T-helper 2 cell treated with Interferon-gamma antibody and Interleukin-4, amounts not matched to agents 100 ng/mL and 5 ng/mL, for 36 hours (primary cell): Measurements from ENCODE around the gene OR9Q1. TPM values are rescaled to one million over a fixed set of nuclear protein-coding genes. Genes with fewer than 3 reads are reported as not detected.
"Not testable (repeated sequence)": the region's sequence is repeated elsewhere in the genome, so short reads cannot be mapped to it uniquely, and the experiment has no call there.

ENCODE experiments used
- intact Hi-C: fragments of 100-400 bp; cut with micrococcal nuclease; formaldehyde crosslinking; loops from one replicate; pipeline ENCODE4 v1.15.1; 2023
- total RNA-seq: library from RNA; stranded (reverse); gene quantifications from 2 replicates; pipeline ENCODE4 v1.2.3, GENCODE V29; 2022

OR9Q1 gene
- total RNA-seq, 1 donor from 2014 or later = not detected

DNA sequence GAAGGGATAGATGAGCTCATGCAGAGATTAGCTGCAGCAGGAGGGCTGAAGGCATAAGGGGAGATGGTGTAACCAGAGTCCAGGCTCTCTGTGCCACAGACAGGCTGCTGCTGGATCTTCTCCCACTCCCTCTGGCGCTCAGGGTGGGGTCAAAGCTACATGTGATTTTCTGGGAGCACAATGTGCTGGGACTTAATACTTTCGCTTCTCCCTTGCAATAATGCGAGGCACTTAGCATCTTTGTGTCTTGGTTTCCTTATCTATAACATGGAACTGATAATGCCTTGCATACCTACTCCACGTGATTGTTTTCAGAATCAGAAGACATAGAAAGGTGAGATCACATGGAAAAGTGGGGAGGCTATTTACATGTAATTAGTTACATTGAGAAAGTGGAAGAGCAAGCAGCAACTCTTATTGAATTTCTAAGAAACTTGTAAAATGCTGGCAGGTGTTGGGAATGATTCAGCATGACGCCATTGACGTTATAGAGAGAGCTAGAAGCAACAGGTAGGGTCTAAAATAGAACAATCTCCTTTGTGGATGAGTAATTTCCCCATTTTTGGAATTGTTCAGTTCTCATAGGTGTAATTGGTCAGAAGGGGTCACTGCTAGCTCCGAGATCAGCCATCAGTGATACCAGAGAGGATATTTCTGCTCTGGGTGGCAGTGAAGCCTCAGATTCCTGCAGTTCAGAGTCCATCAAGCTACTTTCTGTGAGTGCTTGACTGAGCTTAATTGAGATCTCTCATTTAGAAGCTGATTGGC is 109.8 kb downstream of the OR9Q1 start:
- intact Hi-C loops = no loop called here

DNA sequence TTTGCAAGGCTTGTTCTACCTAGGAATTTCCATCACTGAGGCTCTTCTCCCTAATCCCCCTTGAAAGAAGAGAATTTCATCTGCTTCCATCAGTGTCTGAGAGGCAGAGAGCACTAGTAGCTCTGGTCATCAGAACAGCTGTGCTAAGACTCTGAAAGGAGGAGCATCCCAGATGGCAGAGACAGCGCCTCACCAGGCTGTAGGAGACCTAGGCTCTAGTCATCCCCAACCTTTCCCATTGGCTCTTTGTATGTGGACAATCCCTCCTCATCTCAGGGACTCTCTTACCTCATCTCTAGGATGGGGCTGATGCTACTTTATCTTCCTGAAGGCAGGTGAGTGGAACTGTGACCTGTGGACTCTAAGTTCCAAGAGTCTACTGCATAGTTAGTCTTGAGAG is 110.5 kb downstream of the OR9Q1 start:
- intact Hi-C loops = no loop called here

DNA sequence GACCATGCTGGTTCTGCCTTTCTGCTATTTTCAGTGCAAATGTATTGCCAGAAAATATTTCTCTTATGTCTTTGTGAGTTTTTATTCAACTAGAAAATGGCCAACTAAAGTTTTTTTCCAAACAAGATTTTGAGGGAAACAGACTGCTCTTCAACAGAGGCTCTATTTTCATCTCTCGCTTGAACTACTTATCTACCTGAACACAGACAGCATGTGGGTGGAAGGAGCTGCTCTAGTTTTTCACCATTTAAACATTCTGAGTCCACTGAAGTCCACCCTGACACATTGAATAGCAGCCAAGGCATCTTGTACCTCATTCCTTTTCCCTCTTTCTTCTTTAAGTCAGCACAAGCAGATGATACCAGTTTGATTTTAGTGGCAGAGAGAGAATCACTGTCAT is 111.5 kb downstream of the OR9Q1 start:
- intact Hi-C loops = no loop called here

DNA sequence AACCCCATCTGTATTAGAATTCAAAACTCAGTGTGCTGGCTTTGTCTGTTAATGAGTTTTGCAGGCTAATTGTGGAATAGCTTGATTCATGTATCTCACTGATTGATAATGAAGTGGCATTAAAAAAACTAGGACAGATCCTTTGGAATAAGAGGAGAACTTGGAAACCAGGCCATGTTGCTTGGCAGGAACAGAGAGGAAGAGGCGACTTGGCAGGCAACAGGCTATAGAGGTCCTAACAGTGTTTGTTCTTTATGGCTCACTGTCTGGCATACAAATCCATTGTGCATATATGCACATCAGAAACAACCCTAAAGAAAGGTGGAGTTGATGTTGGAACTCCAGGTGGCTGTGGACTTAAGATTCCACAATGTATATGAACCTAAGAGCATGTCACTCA is 119.1 kb downstream of the OR9Q1 start:
- intact Hi-C loops = no loop called here

DNA sequence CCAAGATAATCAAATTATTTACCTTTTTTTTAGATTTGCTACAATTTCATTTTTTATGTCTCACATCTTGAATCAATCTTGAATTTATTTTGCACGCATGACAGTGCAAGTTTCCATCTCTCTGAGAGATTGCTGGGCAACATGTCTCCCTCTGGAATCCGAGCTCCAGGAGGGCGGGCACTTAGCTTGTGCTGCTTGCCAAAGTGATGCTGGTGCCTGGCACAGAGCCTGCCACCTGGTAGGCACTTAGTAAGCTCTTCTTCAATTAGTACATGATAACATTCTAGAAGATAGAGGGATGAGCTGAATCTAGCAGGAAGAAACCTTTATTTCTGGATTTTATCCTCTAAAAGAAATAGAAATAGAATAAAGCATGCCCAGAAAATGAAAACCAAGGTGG is 129.1 kb downstream of the OR9Q1 start:
- intact Hi-C loops = no loop called here

DNA sequence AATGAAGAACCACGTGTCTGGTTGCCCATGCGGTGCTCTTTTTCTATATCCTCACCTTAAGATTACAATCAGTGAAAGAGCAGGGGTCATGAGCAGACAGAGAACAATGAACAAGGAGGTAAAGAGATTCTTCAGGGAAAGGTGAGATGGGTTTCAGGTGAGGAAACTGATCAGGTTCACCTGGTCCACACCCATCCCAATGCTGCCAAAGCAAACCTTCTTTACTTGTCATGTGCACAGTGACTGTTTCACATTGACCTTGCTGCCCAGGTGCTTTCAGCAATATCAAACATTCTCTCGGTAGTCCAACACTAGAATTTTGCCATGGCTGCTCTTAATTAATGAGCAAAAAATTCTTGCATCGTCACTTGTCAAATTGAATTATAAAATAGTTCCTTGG is 140.7 kb downstream of the OR9Q1 start:
- intact Hi-C loops = no loop called here

DNA sequence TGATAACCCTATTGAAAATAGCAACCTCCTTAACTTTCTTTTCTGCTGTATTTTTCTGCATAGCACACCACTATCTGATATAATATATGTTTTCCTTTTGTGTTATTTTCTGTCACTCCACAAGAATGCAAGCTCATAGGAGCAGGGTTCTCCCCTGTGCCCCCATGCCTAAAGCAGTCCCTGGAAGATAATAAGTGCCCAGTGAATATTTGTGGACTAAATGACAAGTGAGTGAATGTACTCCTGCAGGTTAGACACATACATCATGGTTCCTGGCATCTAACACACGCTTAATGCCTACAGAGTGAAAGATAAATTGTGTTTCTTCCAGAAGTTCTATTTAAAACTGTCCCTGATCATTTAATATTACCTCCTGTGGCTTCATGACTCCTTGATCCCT is 141.3 kb downstream of the OR9Q1 start:
- intact Hi-C loops = no loop called here

DNA sequence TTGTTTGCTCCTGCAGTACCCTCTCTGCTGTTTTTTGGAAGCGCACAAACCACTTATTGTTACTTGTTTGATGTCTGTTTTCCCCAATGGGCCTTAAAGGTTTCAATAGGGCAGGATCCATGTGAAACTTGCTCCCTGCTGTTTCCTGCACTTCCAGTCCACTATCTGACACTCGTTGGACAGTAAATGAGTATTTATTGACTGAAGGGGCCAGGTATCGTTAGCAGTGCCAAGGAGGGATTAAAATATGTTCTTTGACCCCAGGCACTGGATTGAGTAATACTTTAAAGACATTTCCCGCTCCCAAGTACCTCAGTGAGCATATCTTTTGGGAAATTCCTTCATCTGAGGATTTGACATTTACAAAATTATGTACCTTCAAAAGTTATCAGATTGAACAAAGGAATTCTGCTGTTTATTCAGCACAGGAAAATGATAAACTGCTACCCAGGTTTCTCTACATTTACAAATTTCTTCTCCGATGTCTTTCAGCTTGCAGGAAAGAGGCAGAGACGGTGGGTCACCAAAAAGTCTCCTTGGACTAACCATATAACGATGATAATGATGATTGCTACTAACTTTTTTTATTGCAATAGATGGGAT is 141.9 kb downstream of the OR9Q1 start:
- intact Hi-C loops = no loop called here

DNA sequence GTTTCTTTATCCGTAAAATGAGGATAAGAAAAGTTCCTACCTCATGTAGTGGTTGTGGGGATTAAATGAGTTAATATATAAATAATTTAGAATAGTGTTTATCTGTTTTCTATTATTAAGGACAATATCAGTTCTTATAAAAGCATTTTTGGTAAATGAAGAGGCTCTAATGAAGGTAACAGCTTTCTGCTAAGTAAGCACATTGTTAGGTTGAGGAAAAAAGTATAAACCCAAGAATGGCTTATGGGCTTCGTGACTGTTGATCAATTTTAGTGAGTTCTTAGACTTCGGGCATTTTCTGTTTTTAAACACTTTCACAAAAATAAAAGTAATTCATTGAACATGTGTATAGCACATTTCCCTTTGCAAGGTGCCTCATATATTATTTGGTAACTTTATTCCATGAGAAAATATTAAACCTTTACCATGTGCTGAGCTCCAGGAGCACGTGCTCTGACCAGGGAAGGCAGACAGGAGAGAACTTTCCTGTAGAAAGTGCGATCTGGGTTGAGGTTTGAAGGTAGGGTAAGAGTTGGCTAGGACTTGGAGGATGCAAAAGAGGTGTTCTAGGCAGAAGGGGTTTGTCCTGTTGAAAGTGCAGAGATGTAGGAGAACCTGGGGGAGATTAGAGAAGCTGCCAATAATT is 153.9 kb downstream of the OR9Q1 start:
- intact Hi-C loops = no loop called here

DNA sequence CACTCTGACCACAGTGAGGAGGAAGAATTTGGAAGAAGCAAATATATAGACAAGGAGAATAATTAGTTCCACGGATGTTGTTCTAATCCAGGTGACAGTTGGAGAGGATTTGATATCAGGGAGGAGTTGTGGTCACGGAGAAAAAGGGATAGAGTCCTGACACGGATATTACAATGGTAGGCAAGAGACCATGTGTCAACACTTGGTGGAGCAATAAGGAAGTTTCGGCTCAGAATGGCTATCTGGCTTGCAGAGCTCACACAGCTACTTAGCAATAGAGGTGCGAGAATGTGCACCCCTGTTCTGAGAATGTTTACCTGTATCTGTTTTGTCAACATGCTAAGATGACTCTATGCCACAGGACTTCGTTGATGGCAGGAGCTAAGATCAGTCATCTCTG is 154.8 kb downstream of the OR9Q1 start:
- intact Hi-C loops = no loop called here

DNA sequence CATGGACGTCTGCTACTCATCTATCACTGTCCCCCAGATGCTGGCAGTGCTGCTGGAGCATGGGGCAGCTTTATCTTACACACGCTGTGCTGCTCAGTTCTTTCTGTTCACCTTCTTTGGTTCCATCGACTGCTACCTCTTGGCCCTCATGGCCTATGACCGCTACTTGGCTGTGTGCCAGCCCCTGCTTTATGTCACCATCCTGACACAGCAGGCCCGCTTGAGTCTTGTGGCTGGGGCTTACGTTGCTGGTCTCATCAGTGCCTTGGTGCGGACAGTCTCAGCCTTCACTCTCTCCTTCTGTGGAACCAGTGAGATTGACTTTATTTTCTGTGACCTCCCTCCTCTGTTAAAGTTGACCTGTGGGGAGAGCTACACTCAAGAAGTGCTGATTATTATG is 156.0 kb downstream of the OR9Q1 start:
- intact Hi-C loops = no loop called here

DNA sequence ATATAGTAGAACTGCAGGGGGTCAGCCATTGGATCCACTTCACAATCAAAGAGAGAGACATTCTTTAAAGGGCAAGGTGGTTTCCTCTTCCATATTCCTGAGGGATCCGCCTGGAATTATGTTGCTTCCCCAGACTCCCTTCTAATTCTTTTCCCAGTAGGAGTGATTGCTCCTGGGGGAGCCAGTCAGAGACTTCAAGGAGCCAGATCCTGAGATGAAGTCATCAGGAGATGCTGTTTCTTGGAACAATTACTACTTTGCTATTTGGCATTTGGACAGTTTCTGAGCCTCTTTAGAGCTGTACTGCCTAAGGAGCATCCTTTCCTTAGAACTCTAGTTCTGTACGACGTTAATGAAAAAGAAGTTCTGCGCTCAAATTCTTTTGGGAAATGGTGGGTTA is 163.3 kb downstream of the OR9Q1 start:
- intact Hi-C loops = no loop called here

DNA sequence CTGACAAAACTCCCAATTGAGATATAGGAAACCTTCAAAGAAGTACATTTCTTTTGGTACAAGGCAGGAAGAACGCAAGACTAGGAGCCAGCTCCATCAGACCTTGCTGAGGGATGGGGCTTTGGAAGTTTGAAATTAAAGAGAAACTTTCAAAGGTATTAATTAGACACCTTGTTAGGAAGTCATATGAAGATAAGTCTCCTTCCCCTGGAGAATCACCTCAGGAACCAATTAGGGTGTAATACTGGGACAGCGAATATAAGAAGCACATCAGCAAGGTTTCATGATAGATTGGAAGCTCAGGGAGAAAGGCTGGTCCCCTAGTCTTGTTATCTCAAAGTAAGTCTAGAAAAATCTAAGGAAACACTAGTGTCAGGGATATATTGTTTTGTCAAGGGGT is 165.1 kb downstream of the OR9Q1 start, which contains the start of gene OR9Q2:
Gene OR9Q2 (plus strand): TSS at position 301 of the 400 bp plus-strand sequence. CDS start 1,421 bp downstream, outside the sequence.
- intact Hi-C loops = no loop called here

DNA sequence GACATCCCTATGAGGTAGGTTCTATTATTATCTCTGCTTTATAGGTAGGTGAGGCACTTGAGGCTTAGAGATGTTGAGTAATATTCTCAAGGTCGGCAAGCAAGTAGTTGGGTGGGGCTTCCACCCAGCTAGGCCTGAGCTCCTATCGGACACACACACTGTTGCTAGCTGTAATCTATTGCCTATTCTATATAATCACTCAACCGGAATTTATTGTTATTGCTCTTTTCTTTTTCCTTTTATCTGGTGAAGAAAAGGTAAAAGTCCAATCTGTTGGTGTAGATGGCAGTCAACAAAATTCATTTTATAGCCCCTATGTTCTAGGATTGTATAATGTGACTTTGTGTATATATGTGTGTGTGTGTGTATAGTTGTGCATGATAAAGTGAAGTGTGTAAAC is 168.5 kb downstream of the OR9Q1 start:
- intact Hi-C loops = no loop called here

DNA sequence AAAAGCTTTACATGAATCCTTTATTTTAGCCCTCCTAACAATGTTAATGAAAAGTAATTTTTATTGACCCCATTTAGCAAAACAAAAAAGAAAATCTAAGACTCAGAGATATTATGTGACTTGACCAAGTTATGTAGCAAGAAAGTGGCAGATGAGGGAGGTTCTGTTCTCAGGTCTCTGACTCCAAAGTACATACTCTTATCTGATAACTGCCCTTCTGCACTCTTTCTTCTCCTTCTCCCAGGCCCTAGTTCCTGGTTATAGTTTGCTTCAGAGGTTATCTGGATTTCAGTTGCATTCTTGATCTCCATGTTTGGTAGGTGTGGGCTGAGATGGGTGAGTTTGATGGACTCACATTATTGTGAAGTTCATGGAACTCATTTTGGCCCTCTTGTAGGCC is 169.7 kb downstream of the OR9Q1 start:
- intact Hi-C loops = no loop called here

DNA sequence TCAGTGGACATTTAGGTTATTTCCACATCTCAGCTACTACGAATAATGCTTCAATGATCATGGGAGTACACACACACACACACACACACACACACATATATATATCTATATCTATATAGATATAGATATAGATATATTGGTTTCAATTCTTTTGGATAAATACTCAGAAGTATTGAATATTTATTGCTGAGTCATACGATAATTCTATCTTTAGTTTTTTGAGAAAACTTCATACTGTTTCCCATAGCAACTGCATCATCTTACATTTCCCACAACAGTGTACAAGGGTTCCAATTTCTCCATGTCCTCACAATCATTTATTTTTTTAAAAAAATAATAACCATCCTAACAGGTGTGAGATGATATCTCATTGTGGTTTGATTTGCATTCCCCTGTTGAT is 172.3 kb downstream of the OR9Q1 start:
- intact Hi-C loops = no loop called here

DNA sequence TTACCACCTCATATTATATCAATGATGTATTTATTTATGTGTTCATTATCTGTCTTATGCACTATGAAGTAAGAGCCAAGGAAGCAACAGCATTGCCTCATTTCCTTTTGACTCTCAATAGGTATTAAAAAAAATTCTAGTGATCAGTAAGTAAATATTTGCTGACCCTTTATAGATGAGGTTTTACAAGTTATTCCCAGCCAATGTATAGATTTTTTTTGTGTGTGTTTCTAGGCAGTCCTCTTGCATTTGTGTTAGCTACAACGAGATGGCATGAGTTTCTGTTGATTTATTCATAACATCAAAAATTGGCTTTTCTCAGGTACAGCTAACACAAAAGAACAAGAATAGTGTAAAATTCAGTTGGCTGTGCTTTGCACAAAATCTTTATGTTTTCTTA is 175.6 kb downstream of the OR9Q1 start:
- intact Hi-C loops = no loop called here

DNA sequence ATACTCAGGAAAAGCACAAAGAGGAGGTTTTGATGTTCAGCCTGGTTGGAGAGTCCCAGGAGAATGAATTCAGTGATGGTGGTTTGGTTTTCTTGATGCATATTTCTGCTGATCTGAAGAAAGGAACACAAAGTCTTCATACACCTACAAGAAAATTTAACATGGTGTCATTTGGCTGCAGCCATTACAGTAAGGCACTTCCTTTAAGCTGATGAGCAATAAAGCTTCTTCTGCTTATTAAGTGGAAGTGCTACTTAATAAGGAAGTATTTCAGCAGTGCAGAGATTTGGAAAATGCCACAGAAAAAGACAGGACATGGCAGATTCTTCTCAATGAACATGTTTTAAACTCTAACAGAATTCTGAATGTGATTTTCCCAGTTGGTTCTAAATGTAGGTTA is 180.4 kb downstream of the OR9Q1 start, which contains the start of gene OR1S2:
Gene OR1S2 (minus strand): TSS at position 101 of the 400 bp plus-strand sequence. CDS start 0 bp downstream, at position 101.
- intact Hi-C loops = no loop called here

DNA sequence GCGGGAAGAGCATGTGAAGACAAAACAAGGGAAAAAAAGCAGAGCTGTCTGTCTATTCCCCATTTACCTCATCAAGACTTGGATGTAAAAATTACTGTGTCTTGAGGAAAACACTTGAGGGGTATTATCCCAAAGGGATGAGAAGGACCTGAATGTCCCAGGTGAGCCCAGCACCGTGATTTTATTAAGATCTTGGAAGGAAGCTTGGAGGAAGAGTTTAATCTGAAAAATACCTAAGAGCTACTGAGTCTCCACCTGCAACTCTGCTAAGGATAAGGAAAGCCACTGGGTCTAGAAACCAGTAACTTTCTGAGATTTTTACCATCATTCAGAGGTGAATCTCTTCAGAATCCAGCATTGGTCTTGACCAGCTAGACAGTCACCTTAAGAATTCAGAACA is 188.7 kb downstream of the OR9Q1 start, which contains the start of gene OR1S1:
Gene OR1S1 (plus strand): TSS at position 301 of the 400 bp plus-strand sequence.
- intact Hi-C loops = not testable (repeated sequence)

DNA sequence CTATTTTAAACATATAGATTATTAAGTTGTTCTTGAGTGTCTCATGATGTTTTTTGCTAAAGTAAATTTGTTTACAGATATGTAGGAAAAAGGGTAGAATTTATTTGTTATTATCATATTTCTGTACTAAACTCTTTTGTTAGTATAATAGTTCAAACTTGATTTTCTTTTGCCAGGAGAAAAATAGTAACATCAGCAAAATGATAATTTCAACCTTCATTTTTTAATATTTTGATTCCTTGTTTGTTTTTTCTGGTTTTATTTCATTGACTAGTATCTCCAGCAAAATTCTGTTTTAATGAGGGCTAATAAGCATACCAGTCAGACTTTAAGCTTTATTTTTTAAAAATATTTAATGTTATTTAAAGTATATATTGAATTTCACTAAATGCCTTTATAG is 192.8 kb downstream of the OR9Q1 start:
- intact Hi-C loops = no loop called here

DNA sequence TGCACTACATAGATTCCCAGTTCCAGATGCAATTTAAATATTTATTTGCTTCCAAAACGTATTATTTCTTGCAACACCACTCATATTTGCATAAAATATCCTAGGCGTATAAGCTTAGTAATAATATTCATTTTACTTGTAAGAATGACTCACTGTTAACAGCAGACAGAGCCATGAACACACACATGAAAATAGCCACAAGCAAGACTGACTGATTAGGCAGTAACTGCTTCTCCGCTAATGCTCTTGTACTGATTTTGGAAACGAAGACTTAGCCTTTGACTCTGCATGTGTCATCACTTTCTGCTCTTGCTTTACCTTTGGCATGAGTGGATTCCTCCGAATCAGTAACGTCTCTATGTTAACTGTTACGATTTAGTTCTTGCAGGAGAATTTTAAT is 199.0 kb downstream of the OR9Q1 start:
- intact Hi-C loops = no loop called here

DNA sequence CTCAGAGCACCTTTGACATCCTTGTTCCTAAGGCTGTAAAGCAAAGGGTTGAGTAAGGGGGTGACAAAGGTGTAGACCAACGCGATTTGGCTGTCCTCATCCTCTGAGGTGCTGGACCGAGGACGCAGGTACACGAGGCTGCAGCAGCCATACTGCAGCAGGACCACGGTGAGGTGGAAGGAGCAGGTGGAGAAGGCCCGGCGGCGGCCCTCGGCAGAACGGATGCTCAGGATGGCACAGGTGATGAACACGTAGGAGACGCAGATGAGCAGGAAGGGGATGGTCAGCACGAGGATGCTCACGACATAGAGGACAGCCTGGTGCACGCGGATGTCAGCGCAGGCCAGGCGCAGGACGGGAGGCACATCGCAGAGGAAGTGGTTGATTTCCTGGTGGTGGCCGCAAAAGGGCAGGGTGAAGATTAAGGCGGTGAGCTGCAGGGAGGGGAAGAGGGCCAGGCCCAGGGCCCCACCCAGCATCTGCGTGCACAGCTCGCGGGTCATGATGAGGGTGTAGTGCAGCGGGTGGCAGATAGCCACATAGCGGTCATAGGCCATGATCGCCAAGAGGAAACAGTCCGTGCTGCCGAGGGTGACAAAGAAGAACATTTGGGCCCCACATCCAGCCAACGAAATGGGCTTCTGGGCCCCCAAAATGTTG is 204.4 kb downstream of the OR9Q1 start:
- intact Hi-C loops = no loop called here
